ENCODE data around the gene SORCS2. TPM values are rescaled to one million over a fixed set of nuclear protein-coding genes. Genes with fewer than 3 reads are reported as not detected.

SORCS2 gene
- total and polyA plus RNA-seq, 2 of the 13 experiments (the other 11 are each of a cell fraction or from before 2014, with no cell fraction given): 0.82 to 1.0 TPM

- H3K9me3 ChIP-seq (ENCODE audit: low read length): no peaks in the 10 kb centered on the region
- ChIA-PET CTCF (ENCODE audit: low intra/inter-chr PET ratio, low total read pairs) (no interaction called here), POLR2A (no interaction called here)
- H3K4me2 ChIP-seq (ENCODE audit: low read depth, low read length): no peak overlapping the region
- ATAC-seq (no peak), DNase-seq (ENCODE audit: low spot score) (no peak), FAIRE-seq (no peak)
- H3K4me1 ChIP-seq (ENCODE audit: insufficient read depth, low read length): no peaks in the 10 kb centered on the region
- BruUV-seq (replicated peaks): no TSS peak
- no peak overlapping the region for H2AFZ ChIP-seq (ENCODE audit: low read length)
- TF ChIP-seq KAT2B (IDR thresholded peaks at IDR 0.05; ENCODE audit: borderline replicate concordance, low read depth, low read length) (no peak), CENPX (CRISPR knock-in tag; IDR thresholded peaks at IDR 0.05) (no peak), KAT7 (CRISPR knock-in tag; IDR thresholded peaks at IDR 0.05; ENCODE audit: borderline replicate concordance) (no peak), BATF2 (CRISPR knock-in tag; IDR thresholded peaks at IDR 0.05) (no peak), ARID5B (CRISPR knock-in tag; IDR thresholded peaks at IDR 0.05) (no peak), KMT2A (CRISPR knock-in tag; IDR thresholded peaks at IDR 0.05) (no peak), SIN3B (IDR thresholded peaks at IDR 0.05; ENCODE audit: low read length) (no peak), CSRNP1 (CRISPR knock-in tag; IDR thresholded peaks at IDR 0.05) (no peak), NBN (conservative IDR thresholded peaks at IDR 0.05) (no peak), ZBTB39 (CRISPR knock-in tag; IDR thresholded peaks at IDR 0.05) (no peak), ZNF354B (CRISPR knock-in tag; IDR thresholded peaks at IDR 0.05) (no peak), ZNF784 (CRISPR knock-in tag; IDR thresholded peaks at IDR 0.05; ENCODE audit: borderline replicate concordance) (no peak), DR1 (CRISPR knock-in tag; IDR thresholded peaks at IDR 0.05) (no peak), IRF1 (CRISPR knock-in tag; IDR thresholded peaks at IDR 0.05; ENCODE audit: low read depth) (no peak)
- in situ Hi-C loops (cut with HindIII; ENCODE audit: extremely low pct_ligation_motif_present, low pct_unique_long_range_greater_than_20kb): no loop called here
- WGBS (ENCODE audit: low lambda C conversion rate): 0% methylated on average over 2 of the region's 7 CpGs
- H3K79me2 ChIP-seq (ENCODE audit: insufficient read depth, low read length): no peaks in the 10 kb centered on the region
- no peak overlapping the region for H3K4me3 ChIP-seq (replicated peaks in 1 of 3; ENCODE audit: insufficient read depth in 1 of 3, low read depth in 2 of 3, low read length in 3 of 3)
- intact Hi-C loops (cut with micrococcal nuclease; ENCODE audit: unreplicated experiment): no loop called here
- no peaks in the 10 kb centered on the region for H3K36me3 ChIP-seq (replicated peaks in 1 of 2; ENCODE audit: control insufficient read depth in 1 of 2, insufficient read depth in 2 of 2, low read length in 2 of 2)
- no peak overlapping the region for H3K9ac ChIP-seq (ENCODE audit: insufficient read depth, low read depth, low read length)
- H3K27me3 ChIP-seq (ENCODE audit: control insufficient read depth in 1 of 2, insufficient read depth in 2 of 2, low read length in 2 of 2): peaks cover 0 to 17% of the 10 kb centered on the region in 2 experiments; a peak in 3 of 5 replicates
- H4K20me1 ChIP-seq (ENCODE audit: insufficient read depth, low read length): no peaks in the 10 kb centered on the region
- H3K27ac ChIP-seq (ENCODE audit: extremely low read length, insufficient read depth, low read length): no peak overlapping the region
Observed at GRCh38 chr4:7353046-7353790, 160.9 kb downstream of the SORCS2 start.
